K562 (cell line): ENCODE data around the gene SF3B3.

Experiments
- BRF1 ChIP-seq: IDR thresholded peaks from 3 replicates; pipeline ENCODE4 v1.6.1; 2011; ENCODE audit warnings: borderline replicate concordance, mild to moderate bottlenecking; ENCODE audit not compliant: insufficient read length; ENCODE audit errors: extremely low read depth
- ELF1 ChIP-seq: fragments of 200-800 bp; sonication (Bioruptor generic); IDR thresholded peaks from 2 replicates; pipeline ENCODE4 v1.6.1; 2016; ENCODE audit warnings: missing genetic modification characterization, missing compliant biosample characterization
- FOXA1 ChIP-seq: fragments of 450-650 bp; IDR thresholded peaks from 2 replicates; pipeline ENCODE4 v1.6.1; 2016; ENCODE audit warnings: mild to moderate bottlenecking, borderline replicate concordance
- FOXK2 ChIP-seq, 2 experiments: fragments of 450-650 bp; IDR thresholded peaks in 1 of 2; conservative IDR thresholded peaks in 1 of 2; 2 replicates each; pipeline ENCODE4 v1.6.1; 2016; ENCODE audit warnings: low read depth in 2 of 2, mild to moderate bottlenecking in 1 of 2
- PRMT5 ChIP-seq: sonication (generic); formaldehyde crosslinking; IDR thresholded peaks from 2 replicates; pipeline ENCODE4 v1.5.0; 2020; ENCODE audit warnings: missing genetic modification reagents
- RCOR1 ChIP-seq, 2 experiments: IDR thresholded peaks; 2 replicates each; pipeline ENCODE4 v1.6.1; 2012; ENCODE audit warnings: low read depth in 2 of 2, low read length in 2 of 2, borderline replicate concordance in 1 of 2, improper control_type of control experiment in 1 of 2
- SETDB1 ChIP-seq: IDR thresholded peaks from one replicate; pipeline ENCODE4 v1.6.1; 2012; ENCODE audit warnings: low read length, control low read depth, inconsistent platforms
- SIX5 ChIP-seq, 2 experiments: IDR thresholded peaks; 2 replicates each; pipeline ENCODE4 v1.6.1; 2011; ENCODE audit warnings: low read length in 2 of 2, borderline replicate concordance in 1 of 2, low read depth in 1 of 2, mild to moderate bottlenecking in 1 of 2, moderate library complexity in 1 of 2; ENCODE audit not compliant: insufficient read depth in 1 of 2
- SMARCB1 ChIP-seq: IDR thresholded peaks from 2 replicates; pipeline ENCODE4 v1.6.1; 2011; ENCODE audit warnings: improper control_type of control experiment, low read depth; ENCODE audit not compliant: insufficient read length
- TF ChIP-seq, protein P1 (sequence below), 3 experiments: IDR thresholded peaks in 2 of 3; conservative IDR thresholded peaks in 1 of 3; 2 replicates each; pipeline ENCODE4 v1.5.1; 2011 to 2012; ENCODE audit warnings: low read length in 3 of 3, mild to moderate bottlenecking in 3 of 3, control low read depth in 2 of 3, improper control_type of control experiment in 1 of 3, inconsistent platforms in 1 of 3, low read depth in 1 of 3, mixed read lengths in 1 of 3, moderate library complexity in 1 of 3; ENCODE audit not compliant: insufficient read depth in 2 of 3
- TF ChIP-seq, protein P2 (sequence below): fragments of 450-650 bp; formaldehyde crosslinking; IDR thresholded peaks from 2 replicates; pipeline ENCODE4 v1.4.0; 2022; ENCODE audit warnings: mild to moderate bottlenecking, moderate library complexity

- TF ChIP-seq SMARCB1 (no peak), RCOR1 (IDR thresholded peaks at IDR 0.05; ENCODE audit: borderline replicate concordance in 1 of 2, low read depth in 2 of 2, low read length in 2 of 2) (no peak), PRMT5 (CRISPR knock-in tag) (no peak), FOXA1 (no peak), ELF1 (no peak), FOXK2 (conservative IDR thresholded peaks at IDR 0.05 in 1 of 2, IDR thresholded peaks at IDR 0.05 in 1 of 2; ENCODE audit: low read depth in 2 of 2) (no peak), SIX5 (IDR thresholded peaks at IDR 0.05; ENCODE audit: borderline replicate concordance in 1 of 2, insufficient read depth in 1 of 2, low read depth in 1 of 2, low read length in 2 of 2) (no peak), SETDB1 (no peak), BRF1 (no peak)
- TF ChIP-seq, protein P1, sequence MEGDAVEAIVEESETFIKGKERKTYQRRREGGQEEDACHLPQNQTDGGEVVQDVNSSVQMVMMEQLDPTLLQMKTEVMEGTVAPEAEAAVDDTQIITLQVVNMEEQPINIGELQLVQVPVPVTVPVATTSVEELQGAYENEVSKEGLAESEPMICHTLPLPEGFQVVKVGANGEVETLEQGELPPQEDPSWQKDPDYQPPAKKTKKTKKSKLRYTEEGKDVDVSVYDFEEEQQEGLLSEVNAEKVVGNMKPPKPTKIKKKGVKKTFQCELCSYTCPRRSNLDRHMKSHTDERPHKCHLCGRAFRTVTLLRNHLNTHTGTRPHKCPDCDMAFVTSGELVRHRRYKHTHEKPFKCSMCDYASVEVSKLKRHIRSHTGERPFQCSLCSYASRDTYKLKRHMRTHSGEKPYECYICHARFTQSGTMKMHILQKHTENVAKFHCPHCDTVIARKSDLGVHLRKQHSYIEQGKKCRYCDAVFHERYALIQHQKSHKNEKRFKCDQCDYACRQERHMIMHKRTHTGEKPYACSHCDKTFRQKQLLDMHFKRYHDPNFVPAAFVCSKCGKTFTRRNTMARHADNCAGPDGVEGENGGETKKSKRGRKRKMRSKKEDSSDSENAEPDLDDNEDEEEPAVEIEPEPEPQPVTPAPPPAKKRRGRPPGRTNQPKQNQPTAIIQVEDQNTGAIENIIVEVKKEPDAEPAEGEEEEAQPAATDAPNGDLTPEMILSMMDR (IDR thresholded peaks at IDR 0.05 in 2 of 3, conservative IDR thresholded peaks at IDR 0.05 in 1 of 3; ENCODE audit: insufficient read depth in 2 of 3, low read depth in 1 of 3, low read length in 3 of 3), result no peak
- TF ChIP-seq, protein P2, sequence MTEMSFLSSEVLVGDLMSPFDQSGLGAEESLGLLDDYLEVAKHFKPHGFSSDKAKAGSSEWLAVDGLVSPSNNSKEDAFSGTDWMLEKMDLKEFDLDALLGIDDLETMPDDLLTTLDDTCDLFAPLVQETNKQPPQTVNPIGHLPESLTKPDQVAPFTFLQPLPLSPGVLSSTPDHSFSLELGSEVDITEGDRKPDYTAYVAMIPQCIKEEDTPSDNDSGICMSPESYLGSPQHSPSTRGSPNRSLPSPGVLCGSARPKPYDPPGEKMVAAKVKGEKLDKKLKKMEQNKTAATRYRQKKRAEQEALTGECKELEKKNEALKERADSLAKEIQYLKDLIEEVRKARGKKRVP (CRISPR knock-in tag), result no peak
Observed at GRCh38 chr16:70520612-70521297, 2.9 kb upstream of the SF3B3 start.
